SK-N-SH (cell line): ENCODE data around the gene ETV3L. TPM values are rescaled to one million over a fixed set of nuclear protein-coding genes. Genes with fewer than 3 reads are reported as not detected.

Source experiments
- CTCF ChIA-PET: fragments of 300-600, 350-600 bp; formaldehyde crosslinking; extraction: SDS; loops from one replicate; lab custom pipeline; 2021; lab: Yijun Ruan, JAX
- POLR2A ChIA-PET: fragments of 350-600 bp; sonication (Branson Sonifier 250); formaldehyde crosslinking; extraction: SDS; loops from one replicate; lab custom pipeline; 2020; ENCODE audit warnings: antibody characterized with exemption, inconsistent platforms; lab: Yijun Ruan, JAX
- DNase-seq: peaks from one replicate; pipeline ENCODE4 v3.0.0; 2012
- H2AFZ ChIP-seq: fragments of 200-600 bp; sonication (generic); 2 replicates; pipeline ENCODE4 v1.8.1; 2016; ENCODE audit warnings: antibody characterized with exemption, mild to moderate bottlenecking, low read depth
- H3F3A ChIP-seq: fragments of 200-600 bp; sonication (generic); replicated peaks from 2 replicates; pipeline ENCODE3; 2016; ENCODE audit warnings: antibody characterized with exemption, mild to moderate bottlenecking; ENCODE audit not compliant: insufficient read depth
- H3K27ac ChIP-seq, 2 experiments: fragments of 200-500 bp in 1 of 2; fragments of 200-600 bp in 1 of 2; sonication (Bioruptor generic) in 1 of 2; sonication (generic), shearing (Covaris generic) in 1 of 2; 2 replicates each; pipeline versions ENCODE4 v1.5.1 to v1.6.1; 2014 to 2016; ENCODE audit warnings: low read depth in 2 of 2, inconsistent platforms in 1 of 2, low read length in 1 of 2, mild to moderate bottlenecking in 1 of 2, mixed read lengths in 1 of 2
- H3K27me3 ChIP-seq: fragments of 200-600 bp; sonication (generic), shearing (Covaris generic); 2 replicates; pipeline ENCODE4 v1.6.1; 2016; ENCODE audit warnings: mixed run types; ENCODE audit not compliant: insufficient read depth
- H3K36me3 ChIP-seq, 2 experiments: fragments of 200-500 bp in 1 of 2; fragments of 200-600 bp in 1 of 2; sonication (Bioruptor generic) in 1 of 2; sonication (generic) in 1 of 2; replicated peaks in 1 of 2; 2 replicates each; pipeline versions ENCODE3 to v1.5.1; 2014 to 2016; ENCODE audit warnings: low read length in 1 of 2, mild to moderate bottlenecking in 1 of 2; ENCODE audit not compliant: insufficient read depth in 2 of 2, control insufficient read depth in 1 of 2
- H3K4me1 ChIP-seq, 2 experiments: fragments of 200-500 bp in 1 of 2; fragments of 200-600 bp in 1 of 2; sonication (Bioruptor generic) in 1 of 2; sonication (generic), shearing (Covaris generic) in 1 of 2; 2 replicates each; pipeline versions ENCODE4 v1.5.1 to v1.6.1; 2014 to 2016; ENCODE audit warnings: low read depth in 1 of 2, low read length in 1 of 2, mixed run types in 1 of 2; ENCODE audit not compliant: insufficient read depth in 2 of 2, control insufficient read depth in 1 of 2
- H3K4me2 ChIP-seq: fragments of 200-600 bp; sonication (generic), shearing (Covaris generic); 2 replicates; pipeline ENCODE4 v1.6.1; 2017; ENCODE audit warnings: mixed run types
- H3K4me3 ChIP-seq, 2 experiments: fragments of 200-500 bp in 1 of 2; fragments of 200-600 bp in 1 of 2; sonication (Bioruptor generic) in 1 of 2; sonication (generic), shearing (Covaris generic) in 1 of 2; 2 replicates each; pipeline versions ENCODE4 v1.5.1 to v1.8.1; 2014 to 2016; ENCODE audit warnings: low read depth in 2 of 2, inconsistent platforms in 1 of 2, low read length in 1 of 2, mild to moderate bottlenecking in 1 of 2, mixed read lengths in 1 of 2, moderate library complexity in 1 of 2
- H3K79me2 ChIP-seq: fragments of 200-600 bp; sonication (generic); 2 replicates; pipeline ENCODE4 v1.8.1; 2017; ENCODE audit warnings: mild to moderate bottlenecking; ENCODE audit not compliant: insufficient read depth
- H3K9ac ChIP-seq: fragments of 200-600 bp; sonication (generic); 2 replicates; pipeline ENCODE4 v1.6.1; 2017; ENCODE audit warnings: mixed run types
- H3K9me2 ChIP-seq: fragments of 200-600 bp; sonication (generic); 2 replicates; pipeline ENCODE4 v1.6.1; 2017; ENCODE audit warnings: mixed run types
- H3K9me3 ChIP-seq: fragments of 200-600 bp; sonication (generic); 2 replicates; pipeline ENCODE4 v1.6.1; 2017; ENCODE audit warnings: mixed run types, mild to moderate bottlenecking, moderate library complexity
- H4K20me1 ChIP-seq: fragments of 200-600 bp; sonication (generic); 2 replicates; pipeline ENCODE4 v1.6.1; 2017; ENCODE audit warnings: mild to moderate bottlenecking, mixed run types; ENCODE audit not compliant: insufficient read depth
- EP300 ChIP-seq, 2 experiments: IDR thresholded peaks; 2 replicates each; pipeline versions ENCODE4 v1.4.0 to v1.6.1; 2012; ENCODE audit warnings: borderline replicate concordance in 1 of 2, low read depth in 1 of 2, low read length in 1 of 2
- FOXJ3 ChIP-seq: sonication (generic); formaldehyde crosslinking; IDR thresholded peaks from 2 replicates; pipeline ENCODE4 v1.5.1; 2020; ENCODE audit warnings: mild to moderate bottlenecking, missing genetic modification reagents
- GABPA ChIP-seq: IDR thresholded peaks from 2 replicates; pipeline ENCODE4 v1.4.0; 2012; ENCODE audit warnings: low read depth, mild to moderate bottlenecking
- GATA2 ChIP-seq: sonication (generic); formaldehyde crosslinking; IDR thresholded peaks from 2 replicates; pipeline ENCODE4 v1.5.0; 2020; ENCODE audit warnings: mild to moderate bottlenecking, missing genetic modification reagents
- JUND ChIP-seq: IDR thresholded peaks from 2 replicates; pipeline ENCODE4 v1.4.0; 2012
- MEF2A ChIP-seq: IDR thresholded peaks from 2 replicates; pipeline ENCODE4 v1.4.0; 2012; ENCODE audit warnings: low read depth, borderline replicate concordance
- MXI1 ChIP-seq: IDR thresholded peaks from 2 replicates; pipeline ENCODE4 v1.6.1; 2012; ENCODE audit warnings: mild to moderate bottlenecking, low read depth, low read length, improper control_type of control experiment
- RCOR1 ChIP-seq: fragments of 150-350 bp; IDR thresholded peaks from 2 replicates; pipeline ENCODE4 v1.6.1; 2017; ENCODE audit warnings: antibody characterized with exemption, low read length
- RFX5 ChIP-seq: IDR thresholded peaks from 2 replicates; pipeline ENCODE4 v1.6.1; 2012; ENCODE audit warnings: mild to moderate bottlenecking, improper control_type of control experiment, low read length
- SMC3 ChIP-seq: IDR thresholded peaks from 2 replicates; pipeline ENCODE4 v1.6.1; 2012; ENCODE audit warnings: low read depth, low read length, improper control_type of control experiment
- TAF1 ChIP-seq: IDR thresholded peaks from 2 replicates; pipeline ENCODE4 v1.6.1; 2012; ENCODE audit warnings: low read depth, mild to moderate bottlenecking, low read length, moderate library complexity, borderline replicate concordance
- TEAD4 ChIP-seq: IDR thresholded peaks from 2 replicates; pipeline ENCODE4 v1.4.0; 2012; ENCODE audit warnings: mild to moderate bottlenecking, borderline replicate concordance; ENCODE audit not compliant: insufficient read depth
- USF1 ChIP-seq: IDR thresholded peaks from 2 replicates; pipeline ENCODE4 v1.4.0; 2012; ENCODE audit warnings: low read depth, borderline replicate concordance
- USF2 ChIP-seq: fragments of 150-350 bp; IDR thresholded peaks from 2 replicates; pipeline ENCODE4 v1.6.1; 2017; ENCODE audit warnings: antibody characterized with exemption, low read length, low read depth, borderline replicate concordance
- YY1 ChIP-seq: IDR thresholded peaks from 2 replicates; pipeline ENCODE4 v1.4.0; 2012; ENCODE audit warnings: low read depth, mild to moderate bottlenecking
- WGBS: methylation state at CpG from one replicate; pipeline ENCODE4 v1.1.6; 2017; ENCODE audit warnings: low lambda C conversion rate; 5-methylcytosine and 5-hydroxymethylcytosine counted together
- polyA plus RNA-seq, 3 experiments: library from polyadenylated mRNA; depleted of rRNA; stranded (reverse); fragments of >200 nt; gene quantifications; 2 replicates each; pipeline ENCODE4 v1.2.3, GENCODE V29; 2012
- TF ChIP-seq, protein P1 (sequence below): IDR thresholded peaks from 2 replicates; pipeline ENCODE4; 2012
- TF ChIP-seq, protein P2 (sequence below): IDR thresholded peaks from 2 replicates; pipeline ENCODE4 v1.4.0; 2012; ENCODE audit warnings: low read depth, borderline replicate concordance
- TF ChIP-seq, protein P3 (sequence below): fragments of 150-350 bp; IDR thresholded peaks from 2 replicates; pipeline ENCODE4 v1.6.1; 2016; ENCODE audit warnings: mild to moderate bottlenecking, low read depth, low read length
- TF ChIP-seq, protein P4 (sequence below): fragments of 200-600 bp; sonication (generic); IDR thresholded peaks from 2 replicates; pipeline ENCODE4 v1.6.1; 2017; ENCODE audit warnings: antibody characterized with exemption, mild to moderate bottlenecking, moderate library complexity

ETV3L gene
- polyA plus RNA-seq, 1 of the 3 experiments (the other 2 are of a cell fraction): not detected

DNA sequence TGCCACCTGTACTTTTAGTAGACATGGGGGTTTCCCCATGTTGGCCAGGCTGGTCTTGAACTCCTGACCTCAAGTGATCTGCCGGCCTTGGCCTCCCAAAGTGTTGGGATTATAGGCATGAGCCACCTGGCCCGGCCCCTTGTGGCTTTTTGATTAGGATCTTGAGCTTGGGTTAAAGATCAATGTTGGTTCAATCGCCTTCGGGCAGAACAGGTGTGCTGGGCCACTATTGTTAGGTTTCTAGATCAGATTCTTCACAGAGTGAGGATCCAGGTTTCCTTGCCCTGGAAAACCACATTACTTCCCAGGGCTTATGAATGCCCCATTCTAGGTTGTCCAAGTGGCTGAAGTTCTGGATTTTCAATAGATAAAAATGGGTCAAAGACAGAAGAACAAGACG is 32.5 kb upstream of the ETV3L start:
- WGBS: 95% methylated on average over 4 of the region's 5 CpGs
- peaks cover 48% of the 10 kb centered on the region for H3K79me2 ChIP-seq
- peaks cover 3% of the 10 kb centered on the region for H3F3A ChIP-seq
- H2AFZ ChIP-seq: no peak overlapping the region
- POLR2A ChIA-PET: no interaction called here
- no peak overlapping the region for H3K27ac ChIP-seq
- H3K4me1 ChIP-seq: peaks cover 8 to 16% of the 10 kb centered on the region in 2 experiments; a peak in 3 of 4 replicates
- CTCF ChIA-PET: interaction anchor here (1.2 kb wide), 2 partner anchors 24 to 42 kb away, joined by 4 read pairs; no protein-coding TSS in a partner anchor
- no peaks in the 10 kb centered on the region for H3K9me2 ChIP-seq
- H4K20me1 ChIP-seq: peaks cover 22% of the 10 kb centered on the region
- H3K9ac ChIP-seq: no peak overlapping the region
- no peaks in the 10 kb centered on the region for H3K9me3 ChIP-seq
- peaks cover 79 to 84% of the 10 kb centered on the region in 2 experiments for H3K36me3 ChIP-seq
- no peaks in the 10 kb centered on the region for H3K27me3 ChIP-seq
- no peak for DNase-seq
- no peak for TF ChIP-seq GATA2 (CRISPR knock-in tag)
- TF ChIP-seq, protein P1, sequence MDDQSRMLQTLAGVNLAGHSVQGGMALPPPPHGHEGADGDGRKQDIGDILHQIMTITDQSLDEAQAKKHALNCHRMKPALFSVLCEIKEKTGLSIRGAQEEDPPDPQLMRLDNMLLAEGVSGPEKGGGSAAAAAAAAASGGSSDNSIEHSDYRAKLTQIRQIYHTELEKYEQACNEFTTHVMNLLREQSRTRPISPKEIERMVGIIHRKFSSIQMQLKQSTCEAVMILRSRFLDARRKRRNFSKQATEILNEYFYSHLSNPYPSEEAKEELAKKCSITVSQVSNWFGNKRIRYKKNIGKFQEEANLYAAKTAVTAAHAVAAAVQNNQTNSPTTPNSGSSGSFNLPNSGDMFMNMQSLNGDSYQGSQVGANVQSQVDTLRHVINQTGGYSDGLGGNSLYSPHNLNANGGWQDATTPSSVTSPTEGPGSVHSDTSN: no peak
- TF ChIP-seq, protein P2, sequence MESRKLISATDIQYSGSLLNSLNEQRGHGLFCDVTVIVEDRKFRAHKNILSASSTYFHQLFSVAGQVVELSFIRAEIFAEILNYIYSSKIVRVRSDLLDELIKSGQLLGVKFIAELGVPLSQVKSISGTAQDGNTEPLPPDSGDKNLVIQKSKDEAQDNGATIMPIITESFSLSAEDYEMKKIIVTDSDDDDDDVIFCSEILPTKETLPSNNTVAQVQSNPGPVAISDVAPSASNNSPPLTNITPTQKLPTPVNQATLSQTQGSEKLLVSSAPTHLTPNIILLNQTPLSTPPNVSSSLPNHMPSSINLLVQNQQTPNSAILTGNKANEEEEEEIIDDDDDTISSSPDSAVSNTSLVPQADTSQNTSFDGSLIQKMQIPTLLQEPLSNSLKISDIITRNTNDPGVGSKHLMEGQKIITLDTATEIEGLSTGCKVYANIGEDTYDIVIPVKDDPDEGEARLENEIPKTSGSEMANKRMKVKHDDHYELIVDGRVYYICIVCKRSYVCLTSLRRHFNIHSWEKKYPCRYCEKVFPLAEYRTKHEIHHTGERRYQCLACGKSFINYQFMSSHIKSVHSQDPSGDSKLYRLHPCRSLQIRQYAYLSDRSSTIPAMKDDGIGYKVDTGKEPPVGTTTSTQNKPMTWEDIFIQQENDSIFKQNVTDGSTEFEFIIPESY: no peak
- TF ChIP-seq RCOR1: no peak
- TF ChIP-seq USF1: no peak
- TF ChIP-seq, all 33 proteins: peak for 0
- H3K4me2 ChIP-seq: no peak overlapping the region
- no peak overlapping the region for H3K4me3 ChIP-seq

DNA sequence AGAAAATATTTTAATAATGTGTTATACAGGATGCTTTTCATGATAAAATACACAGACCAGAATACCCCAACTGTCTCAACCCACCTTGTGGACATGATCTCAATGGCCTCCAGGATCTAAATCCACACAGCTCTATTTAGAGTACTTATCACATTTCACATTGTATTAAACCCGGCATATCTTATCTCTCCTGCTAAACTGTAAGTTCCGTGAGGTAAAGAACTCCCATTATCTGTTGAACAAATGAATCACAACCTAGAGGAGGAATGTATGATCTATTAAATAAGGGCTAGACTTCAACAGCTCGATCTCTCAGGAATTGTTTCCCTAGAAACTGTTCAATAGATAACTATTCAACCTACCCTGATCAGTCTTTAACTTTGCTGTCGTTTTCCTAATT is 31.7 kb upstream of the ETV3L start:
- WGBS: 85% methylated on average over 4 of the region's 4 CpGs
- Histone ChIP-seq H3K4me2 (no peak overlapping the region), H3K4me1 (peaks cover under 1 to 8% of the 10 kb centered on the region in 2 experiments; a peak in 3 of 4 replicates), H2AFZ (no peak overlapping the region), H3K4me3 (no peak overlapping the region), H3K27me3 (no peaks in the 10 kb centered on the region), H3K79me2 (peaks cover 40% of the 10 kb centered on the region), H3K36me3 (peaks cover 85 to 91% of the 10 kb centered on the region in 2 experiments), H3K27ac (no peak overlapping the region), H3K9ac (no peak overlapping the region), H3F3A (no peaks in the 10 kb centered on the region), H4K20me1 (peaks cover 14% of the 10 kb centered on the region), H3K9me3 (no peaks in the 10 kb centered on the region), H3K9me2 (no peaks in the 10 kb centered on the region)
- POLR2A ChIA-PET: no interaction called here
- CTCF ChIA-PET: interaction anchor here (1.0 to 1.2 kb wide), 4 partner anchors 24 to 41 kb away, joined by 3 to 6 read pairs (median 4); no protein-coding TSS in a partner anchor
- DNase-seq: no peak
- TF ChIP-seq, protein P3, sequence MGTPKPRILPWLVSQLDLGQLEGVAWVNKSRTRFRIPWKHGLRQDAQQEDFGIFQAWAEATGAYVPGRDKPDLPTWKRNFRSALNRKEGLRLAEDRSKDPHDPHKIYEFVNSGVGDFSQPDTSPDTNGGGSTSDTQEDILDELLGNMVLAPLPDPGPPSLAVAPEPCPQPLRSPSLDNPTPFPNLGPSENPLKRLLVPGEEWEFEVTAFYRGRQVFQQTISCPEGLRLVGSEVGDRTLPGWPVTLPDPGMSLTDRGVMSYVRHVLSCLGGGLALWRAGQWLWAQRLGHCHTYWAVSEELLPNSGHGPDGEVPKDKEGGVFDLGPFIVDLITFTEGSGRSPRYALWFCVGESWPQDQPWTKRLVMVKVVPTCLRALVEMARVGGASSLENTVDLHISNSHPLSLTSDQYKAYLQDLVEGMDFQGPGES: no peak
- TF ChIP-seq, protein P4, sequence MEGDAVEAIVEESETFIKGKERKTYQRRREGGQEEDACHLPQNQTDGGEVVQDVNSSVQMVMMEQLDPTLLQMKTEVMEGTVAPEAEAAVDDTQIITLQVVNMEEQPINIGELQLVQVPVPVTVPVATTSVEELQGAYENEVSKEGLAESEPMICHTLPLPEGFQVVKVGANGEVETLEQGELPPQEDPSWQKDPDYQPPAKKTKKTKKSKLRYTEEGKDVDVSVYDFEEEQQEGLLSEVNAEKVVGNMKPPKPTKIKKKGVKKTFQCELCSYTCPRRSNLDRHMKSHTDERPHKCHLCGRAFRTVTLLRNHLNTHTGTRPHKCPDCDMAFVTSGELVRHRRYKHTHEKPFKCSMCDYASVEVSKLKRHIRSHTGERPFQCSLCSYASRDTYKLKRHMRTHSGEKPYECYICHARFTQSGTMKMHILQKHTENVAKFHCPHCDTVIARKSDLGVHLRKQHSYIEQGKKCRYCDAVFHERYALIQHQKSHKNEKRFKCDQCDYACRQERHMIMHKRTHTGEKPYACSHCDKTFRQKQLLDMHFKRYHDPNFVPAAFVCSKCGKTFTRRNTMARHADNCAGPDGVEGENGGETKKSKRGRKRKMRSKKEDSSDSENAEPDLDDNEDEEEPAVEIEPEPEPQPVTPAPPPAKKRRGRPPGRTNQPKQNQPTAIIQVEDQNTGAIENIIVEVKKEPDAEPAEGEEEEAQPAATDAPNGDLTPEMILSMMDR: no peak
- TF ChIP-seq MXI1: no peak
- no peak for TF ChIP-seq USF1
- no peak for TF ChIP-seq GABPA
- TF ChIP-seq MEF2A: no peak
- no peak for TF ChIP-seq TEAD4
- TF ChIP-seq JUND: no peak
- TF ChIP-seq TAF1: no peak
- no peak for TF ChIP-seq EP300 (IDR thresholded peaks at IDR 0.05; ENCODE audit: borderline replicate concordance in 1 of 2, low read depth in 1 of 2, low read length in 1 of 2)
- no peak for TF ChIP-seq YY1
- no peak for TF ChIP-seq RFX5
- no peak for TF ChIP-seq SMC3
- TF ChIP-seq USF2: no peak
- TF ChIP-seq FOXJ3 (CRISPR knock-in tag): no peak
